GM12801 (cell line): ENCODE data around the gene LRRC3B.

Experiments used
- TF ChIP-seq, protein P1 (sequence below): IDR thresholded peaks from one replicate; pipeline ENCODE4 v1.5.1; 2011; ENCODE audit warnings: control low read depth; ENCODE audit not compliant: insufficient read length; ENCODE audit errors: extremely low read depth

LRRC3B gene

DNA sequence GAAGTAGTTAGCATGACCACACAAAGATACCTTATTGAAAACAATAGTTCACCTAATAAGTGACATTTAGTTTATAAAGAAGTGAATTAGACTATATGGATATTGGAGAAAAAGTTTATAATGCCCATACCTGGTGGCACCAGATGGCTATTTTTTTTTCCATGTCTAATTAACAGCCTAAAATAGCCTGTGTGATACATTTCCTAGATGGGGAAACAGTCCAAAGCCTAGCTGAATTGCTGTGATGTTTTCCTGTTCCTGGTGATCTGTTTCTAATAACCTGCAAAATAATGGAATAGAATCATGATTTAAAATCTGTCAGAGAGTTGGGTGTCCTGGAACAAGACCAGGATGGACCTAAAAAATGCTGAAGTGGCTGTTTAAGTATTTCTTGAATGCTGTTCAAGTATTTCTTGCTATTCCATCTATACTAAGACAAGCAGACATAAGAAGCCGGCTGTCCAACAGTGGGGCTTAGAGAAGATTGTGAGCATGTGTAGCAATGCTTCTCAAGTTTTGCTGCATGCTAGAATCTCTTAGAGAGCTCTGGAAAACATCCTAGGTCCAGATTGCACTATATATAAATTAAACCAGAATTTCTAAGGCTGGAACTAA, 31.3 kb downstream of the LRRC3B start:
- TF ChIP-seq, protein P1, sequence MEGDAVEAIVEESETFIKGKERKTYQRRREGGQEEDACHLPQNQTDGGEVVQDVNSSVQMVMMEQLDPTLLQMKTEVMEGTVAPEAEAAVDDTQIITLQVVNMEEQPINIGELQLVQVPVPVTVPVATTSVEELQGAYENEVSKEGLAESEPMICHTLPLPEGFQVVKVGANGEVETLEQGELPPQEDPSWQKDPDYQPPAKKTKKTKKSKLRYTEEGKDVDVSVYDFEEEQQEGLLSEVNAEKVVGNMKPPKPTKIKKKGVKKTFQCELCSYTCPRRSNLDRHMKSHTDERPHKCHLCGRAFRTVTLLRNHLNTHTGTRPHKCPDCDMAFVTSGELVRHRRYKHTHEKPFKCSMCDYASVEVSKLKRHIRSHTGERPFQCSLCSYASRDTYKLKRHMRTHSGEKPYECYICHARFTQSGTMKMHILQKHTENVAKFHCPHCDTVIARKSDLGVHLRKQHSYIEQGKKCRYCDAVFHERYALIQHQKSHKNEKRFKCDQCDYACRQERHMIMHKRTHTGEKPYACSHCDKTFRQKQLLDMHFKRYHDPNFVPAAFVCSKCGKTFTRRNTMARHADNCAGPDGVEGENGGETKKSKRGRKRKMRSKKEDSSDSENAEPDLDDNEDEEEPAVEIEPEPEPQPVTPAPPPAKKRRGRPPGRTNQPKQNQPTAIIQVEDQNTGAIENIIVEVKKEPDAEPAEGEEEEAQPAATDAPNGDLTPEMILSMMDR, result no peak

DNA sequence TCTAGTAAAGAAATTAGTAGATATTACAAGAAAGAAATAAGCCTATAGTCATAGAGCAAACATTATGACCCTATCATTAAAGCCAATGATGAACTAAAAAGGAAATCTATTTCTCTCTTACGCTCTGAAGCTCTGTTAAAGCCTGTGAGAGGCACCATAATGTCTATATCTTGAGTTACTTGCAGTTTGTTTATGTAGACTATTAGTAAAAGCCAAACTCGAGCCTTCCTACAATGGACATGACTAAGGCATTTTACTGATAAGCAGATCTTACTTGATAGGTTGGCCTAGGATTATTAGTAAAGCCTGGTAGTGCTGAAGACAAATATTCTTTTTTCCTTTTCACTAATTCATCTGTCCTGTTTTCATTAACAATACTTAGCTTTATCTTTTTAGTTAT, 32.7 kb downstream of the LRRC3B start:
- TF ChIP-seq, protein P1, result no peak

DNA sequence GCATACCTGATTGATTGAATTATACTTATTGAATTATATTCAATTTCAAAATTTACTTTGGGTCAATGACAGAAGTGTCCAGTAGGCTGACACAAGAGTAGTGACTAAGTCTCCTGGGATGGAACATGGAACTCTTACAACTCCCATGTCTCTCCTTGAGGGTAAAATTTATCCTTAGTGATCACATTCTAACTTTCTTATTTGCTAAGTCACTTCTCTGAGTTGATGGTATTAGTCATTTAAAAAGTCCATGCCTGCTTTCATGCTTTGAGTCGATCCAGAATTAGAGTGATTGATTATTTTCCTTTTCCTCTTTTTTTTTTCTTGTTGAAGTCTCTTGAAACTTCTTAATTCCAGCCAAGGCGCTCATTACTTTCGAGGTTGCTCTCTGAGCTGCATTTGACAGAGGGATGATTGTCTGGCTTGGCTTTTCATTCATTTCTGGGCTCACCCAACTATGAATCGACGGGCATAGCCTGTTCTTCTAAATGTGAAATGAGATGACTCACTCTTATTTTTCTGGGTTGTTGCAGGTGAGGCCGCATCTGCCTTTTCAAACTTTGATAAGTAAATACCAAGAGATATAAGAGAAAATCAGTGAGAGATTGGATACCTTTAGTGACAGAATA, 34.9 kb downstream of the LRRC3B start:
- TF ChIP-seq, protein P1, result no peak

DNA sequence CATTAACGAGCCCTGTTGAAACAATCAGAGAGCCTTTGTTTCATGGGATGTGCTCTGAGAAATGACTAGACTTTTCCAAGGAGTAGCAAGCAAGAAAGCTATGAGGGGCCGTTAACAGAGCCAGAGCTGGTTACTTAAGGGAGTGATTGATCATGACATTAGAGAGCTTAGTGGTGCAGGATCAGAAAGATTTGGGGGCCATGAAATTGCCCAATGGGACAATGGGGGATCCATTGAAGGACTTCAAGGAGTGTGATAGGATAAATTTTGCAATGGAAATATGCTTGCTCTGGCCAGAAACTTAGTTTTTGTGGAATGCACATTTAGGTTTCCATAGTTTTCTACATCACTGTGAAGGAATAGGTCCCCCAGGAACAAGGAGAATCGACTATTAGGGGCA, 45.6 kb downstream of the LRRC3B start:
- TF ChIP-seq, protein P1, result no peak

GRCh38 chr3:26668696-26669095, 46.1 kb downstream of the LRRC3B start:
- TF ChIP-seq, protein P1, result no peak

- TF ChIP-seq, protein P1, result no peak
Measured at GRCh38 chr3:26675336-26675735, 52.8 kb downstream of the LRRC3B start.

DNA sequence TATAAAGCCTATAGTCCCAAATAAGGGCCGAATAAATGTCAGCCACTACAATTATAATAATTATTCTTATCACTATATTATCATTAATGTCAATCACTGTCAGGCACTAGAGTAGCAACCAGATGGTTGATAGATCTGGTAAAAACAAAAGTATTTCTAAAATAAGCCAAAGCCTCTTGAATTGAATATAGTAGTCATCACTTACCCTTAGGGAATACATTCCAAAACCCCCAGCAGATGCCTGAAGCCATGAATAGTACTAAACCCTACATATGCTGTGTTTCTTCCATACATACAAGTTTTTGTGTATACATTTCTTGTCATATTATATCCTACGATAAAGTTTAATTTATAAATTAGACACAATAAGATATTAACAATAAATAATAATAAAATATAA, 59.1 kb downstream of the LRRC3B start:
- TF ChIP-seq, protein P1, result no peak
